ENCODE data around the gene MIA2. TPM values are rescaled to one million over a fixed set of nuclear protein-coding genes. Genes with fewer than 3 reads are reported as not detected.

MIA2 gene
- total RNA-seq, 1 experiment from 2014 or later = 15.0 TPM

DNA sequence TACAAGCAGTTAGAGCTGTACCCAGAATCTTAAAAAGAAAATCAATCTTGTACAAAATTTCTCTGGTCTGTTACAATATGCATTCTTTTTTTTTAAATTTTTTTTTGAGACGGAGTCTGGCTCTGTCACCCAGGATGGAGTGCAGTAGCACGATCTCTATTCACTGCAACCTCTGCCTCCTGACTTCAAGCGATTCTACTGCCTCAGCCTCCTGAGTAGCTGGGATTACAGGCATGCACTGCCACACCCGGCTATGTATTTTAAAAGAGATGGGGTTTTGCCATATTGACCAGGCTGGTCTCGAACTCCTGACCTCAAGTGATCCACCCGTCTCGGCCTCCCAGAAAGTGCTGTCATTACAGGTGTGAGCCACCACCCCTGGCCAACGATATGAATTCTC is 194.4 kb downstream of the MIA2 start:
- Histone ChIP-seq H3K4me2 (ENCODE audit: insufficient read depth, insufficient read length, low read length) (no peak overlapping the region), H2AK5ac (ENCODE audit: insufficient read length, low read length) (no peak overlapping the region), H3K27ac (ENCODE audit: insufficient read length, low read depth, low read length) (no peak overlapping the region), H3K14ac (ENCODE audit: insufficient read depth, low read length) (no peak overlapping the region), H3K79me2 (ENCODE audit: insufficient read depth, low read length) (no peaks in the 10 kb centered on the region), H4K8ac (replicated peaks; ENCODE audit: insufficient read length, low read depth, low read length) (no peak overlapping the region), H3K9ac (ENCODE audit: extremely low read depth, insufficient read length, low read length) (no peak overlapping the region), H3K23ac (ENCODE audit: insufficient read length, low read depth, low read length) (no peak overlapping the region), H3K79me1 (ENCODE audit: insufficient read depth, low read depth, low read length, poor library complexity, severe bottlenecking) (no peaks in the 10 kb centered on the region), H4K20me1 (ENCODE audit: control insufficient read depth, insufficient read depth, insufficient read length) (no peaks in the 10 kb centered on the region), H2AFZ (ENCODE audit: low read length) (no peak overlapping the region), H3K4ac (ENCODE audit: low read depth, low read length) (no peak overlapping the region), H2BK15ac (ENCODE audit: low read depth, low read length) (no peak overlapping the region), H3T11ph (ENCODE audit: low read length) (no peak overlapping the region), H2BK20ac (ENCODE audit: low read depth, low read length, poor library complexity, severe bottlenecking) (no peak overlapping the region), H3K23me2 (ENCODE audit: insufficient read length, low read depth, low read length, poor library complexity, severe bottlenecking) (peaks cover 10% of the 10 kb centered on the region), H3K4me1 (ENCODE audit: insufficient read depth, low read length) (no peaks in the 10 kb centered on the region), H2BK120ac (ENCODE audit: low read depth, low read length, poor library complexity, severe bottlenecking) (no peak overlapping the region), H3K56ac (ENCODE audit: insufficient read length, low read depth, low read length) (no peak overlapping the region), H2BK5ac (ENCODE audit: insufficient read length, low read length) (no peak overlapping the region), H3K9me3 (ENCODE audit: control insufficient read depth, low read depth, low read length) (no peaks in the 10 kb centered on the region), H2BK12ac (ENCODE audit: insufficient read length, low read depth, low read length) (no peak overlapping the region), H4K5ac (ENCODE audit: insufficient read length, low read depth, low read length) (no peak overlapping the region), H3K18ac (ENCODE audit: insufficient read length, low read depth, low read length) (no peak overlapping the region), H4K91ac (ENCODE audit: insufficient read length, low read depth, low read length) (no peak overlapping the region), H3K27me3 (ENCODE audit: insufficient read depth, low read length) (no peaks in the 10 kb centered on the region)
- Mint-ChIP-seq H3K27me3 (ENCODE audit: low read depth) (no peaks in the 10 kb centered on the region), H3K9me3 (no peaks in the 10 kb centered on the region), H3K4me1 (peaks cover 19 to 20% of the 10 kb centered on the region in 2 experiments), H3K36me3 (ENCODE audit: insufficient read depth in 1 of 3, low read depth in 3 of 3) (no peaks in the 10 kb centered on the region; a peak in 1 of 7 replicates), H3K27ac (no peak overlapping the region), H3K4me3 (no peak overlapping the region)
- no CpG with 5 or more reads among the region's 8 CpGs for WGBS (ENCODE audit: extremely low coverage, insufficient read length, low lambda C conversion rate)
- no peak for DNase-seq
- TF ChIP-seq, protein P1, sequence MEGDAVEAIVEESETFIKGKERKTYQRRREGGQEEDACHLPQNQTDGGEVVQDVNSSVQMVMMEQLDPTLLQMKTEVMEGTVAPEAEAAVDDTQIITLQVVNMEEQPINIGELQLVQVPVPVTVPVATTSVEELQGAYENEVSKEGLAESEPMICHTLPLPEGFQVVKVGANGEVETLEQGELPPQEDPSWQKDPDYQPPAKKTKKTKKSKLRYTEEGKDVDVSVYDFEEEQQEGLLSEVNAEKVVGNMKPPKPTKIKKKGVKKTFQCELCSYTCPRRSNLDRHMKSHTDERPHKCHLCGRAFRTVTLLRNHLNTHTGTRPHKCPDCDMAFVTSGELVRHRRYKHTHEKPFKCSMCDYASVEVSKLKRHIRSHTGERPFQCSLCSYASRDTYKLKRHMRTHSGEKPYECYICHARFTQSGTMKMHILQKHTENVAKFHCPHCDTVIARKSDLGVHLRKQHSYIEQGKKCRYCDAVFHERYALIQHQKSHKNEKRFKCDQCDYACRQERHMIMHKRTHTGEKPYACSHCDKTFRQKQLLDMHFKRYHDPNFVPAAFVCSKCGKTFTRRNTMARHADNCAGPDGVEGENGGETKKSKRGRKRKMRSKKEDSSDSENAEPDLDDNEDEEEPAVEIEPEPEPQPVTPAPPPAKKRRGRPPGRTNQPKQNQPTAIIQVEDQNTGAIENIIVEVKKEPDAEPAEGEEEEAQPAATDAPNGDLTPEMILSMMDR (conservative IDR thresholded peaks at IDR 0.05) = no peak
